ENCODE data around the gene SART3. TPM values are rescaled to one million over a fixed set of nuclear protein-coding genes. Genes with fewer than 3 reads are reported as not detected.
A peak's percentile ranks its signal among the peaks of the same experiment; 100 is the strongest.

SART3 gene
- total and polyA plus RNA-seq, 10 of the 15 experiments (the other 5 are each of a cell fraction or from before 2014, with no cell fraction given) = 8.8 to 179 (median 54.9) TPM

- TF ChIP-seq CUX1 (IDR thresholded peaks at IDR 0.05; ENCODE audit: insufficient replicate concordance, low read depth, low read length) (peak; percentile 80), LARP7 (IDR thresholded peaks at IDR 0.05) (no peak), CREM (IDR thresholded peaks at IDR 0.05; ENCODE audit: low read depth) (0 out of 2 replicates have a peak, but pooled peaks have one; percentile 26), TCF12 (IDR thresholded peaks at IDR 0.05; ENCODE audit: low read depth, low read length) (no peak; the same call in 1 of the 2 replicates), NFXL1 (IDR thresholded peaks at IDR 0.05; ENCODE audit: borderline replicate concordance) (no peak), POU2F2 (IDR thresholded peaks at IDR 0.05; ENCODE audit: borderline replicate concordance, low read depth, low read length) (peak; percentile 74; the same call in 2 of the 3 replicates), GABPA (IDR thresholded peaks at IDR 0.05; ENCODE audit: low read depth) (no peak), RFX5 (IDR thresholded peaks at IDR 0.05; ENCODE audit: low read depth, low read length) (no peak), EZH2 (IDR thresholded peaks at IDR 0.05; ENCODE audit: borderline replicate concordance, control insufficient read depth, low read depth, low read length) (no peak), FOS (IDR thresholded peaks at IDR 0.05; ENCODE audit: borderline replicate concordance, extremely low read depth, insufficient read length) (no peak), JUNB (IDR thresholded peaks at IDR 0.05) (peak; percentile 48), RAD21 (IDR thresholded peaks at IDR 0.05; ENCODE audit: insufficient read depth, low read depth, low read length) (no peak), POLR2A (IDR thresholded peaks at IDR 0.05; ENCODE audit: low read depth, low read length) (peak; percentile 44; the same call in 1 of the 2 replicates), BACH1 (IDR thresholded peaks at IDR 0.05; ENCODE audit: borderline replicate concordance) (peak; percentile 8; the same call in 1 of the 2 replicates), NR2F1 (conservative IDR thresholded peaks at IDR 0.05) (peak; percentile 49; the same call in 1 of the 2 replicates), EED (IDR thresholded peaks at IDR 0.05; ENCODE audit: low read depth) (no peak), SREBF2 (IDR thresholded peaks at IDR 0.05; ENCODE audit: low read length) (no peak), CHD1 (IDR thresholded peaks at IDR 0.05; ENCODE audit: low read depth, low read length) (no peak), EP300 (IDR thresholded peaks at IDR 0.05; ENCODE audit: borderline replicate concordance in 1 of 2, control insufficient read depth in 1 of 2, low read depth in 2 of 2, low read length in 2 of 2) (peak; percentile 76 to 84; a peak in 3 of 4 replicates), ATF3 (IDR thresholded peaks at IDR 0.05; ENCODE audit: borderline replicate concordance, extremely low read depth, low read depth, low read length) (no peak)
- TF ChIP-seq, protein P1, sequence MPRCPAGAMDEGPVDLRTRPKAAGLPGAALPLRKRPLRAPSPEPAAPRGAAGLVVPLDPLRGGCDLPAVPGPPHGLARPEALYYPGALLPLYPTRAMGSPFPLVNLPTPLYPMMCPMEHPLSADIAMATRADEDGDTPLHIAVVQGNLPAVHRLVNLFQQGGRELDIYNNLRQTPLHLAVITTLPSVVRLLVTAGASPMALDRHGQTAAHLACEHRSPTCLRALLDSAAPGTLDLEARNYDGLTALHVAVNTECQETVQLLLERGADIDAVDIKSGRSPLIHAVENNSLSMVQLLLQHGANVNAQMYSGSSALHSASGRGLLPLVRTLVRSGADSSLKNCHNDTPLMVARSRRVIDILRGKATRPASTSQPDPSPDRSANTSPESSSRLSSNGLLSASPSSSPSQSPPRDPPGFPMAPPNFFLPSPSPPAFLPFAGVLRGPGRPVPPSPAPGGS (IDR thresholded peaks at IDR 0.05; ENCODE audit: borderline replicate concordance, insufficient read depth, low read depth, low read length, poor library complexity, severe bottlenecking) = peak; percentile 50
- TF ChIP-seq, protein P2, sequence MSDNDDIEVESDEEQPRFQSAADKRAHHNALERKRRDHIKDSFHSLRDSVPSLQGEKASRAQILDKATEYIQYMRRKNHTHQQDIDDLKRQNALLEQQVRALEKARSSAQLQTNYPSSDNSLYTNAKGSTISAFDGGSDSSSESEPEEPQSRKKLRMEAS (IDR thresholded peaks at IDR 0.05; ENCODE audit: low read depth, low read length) = 0 out of 2 replicates have a peak, but pooled peaks have one; percentile 9
Observed at GRCh38 chr12:108572166-108572790, 11.3 kb upstream of the SART3 start (continued).

All from GM12878 (cell line).